SKM-1 (cell line): ENCODE data around the gene CEP57L1.
"Not testable (repeated sequence)": the region's sequence is repeated elsewhere in the genome, so short reads cannot be mapped to it uniquely, and the experiment has no call there.

Source experiments
- DNase-seq: peaks from one replicate; lab custom pipeline; 2025; ENCODE audit not compliant: unreplicated experiment; lab: John Stamatoyannopoulos, UW

CEP57L1 gene

DNA sequence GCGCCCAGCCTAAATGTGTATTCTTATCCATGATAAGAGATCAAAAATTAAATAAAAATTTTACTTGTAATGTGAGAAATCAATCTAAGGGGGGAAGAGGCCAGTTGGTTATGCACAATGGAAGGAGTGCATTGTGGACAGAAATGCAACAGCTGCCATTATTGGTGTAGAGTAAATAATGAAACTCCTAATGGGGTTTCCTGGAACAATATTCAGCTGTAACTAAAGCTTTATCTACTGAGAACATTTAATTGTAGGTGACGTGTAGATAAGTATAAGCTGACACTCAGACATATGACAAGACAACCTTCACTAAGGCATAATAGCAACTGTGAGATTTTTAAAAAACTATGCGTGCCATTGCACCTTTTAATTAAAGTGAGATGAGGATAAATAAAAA, 71.4 kb downstream of the CEP57L1 start:
- no peak for DNase-seq

DNA sequence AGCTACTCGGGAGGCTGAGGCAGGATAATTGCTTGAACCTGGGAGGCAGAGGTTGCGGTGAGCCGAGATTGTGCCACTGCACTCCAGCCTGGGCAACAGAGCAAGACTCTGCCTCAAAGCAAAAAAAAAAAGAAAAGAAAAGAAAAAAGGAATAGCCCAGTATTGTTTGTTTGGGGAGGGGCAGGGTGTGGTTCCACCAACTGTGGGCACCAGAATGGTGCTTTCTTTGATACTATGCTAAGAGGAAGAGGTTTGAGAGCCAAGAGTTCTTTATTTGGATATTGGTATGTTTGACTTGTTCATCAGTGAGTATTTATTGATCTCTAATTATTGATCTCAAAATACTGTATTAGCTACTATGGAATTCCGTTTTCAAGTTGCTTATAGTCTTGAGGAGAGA, 72.3 kb downstream of the CEP57L1 start:
- DNase-seq = no peak

DNA sequence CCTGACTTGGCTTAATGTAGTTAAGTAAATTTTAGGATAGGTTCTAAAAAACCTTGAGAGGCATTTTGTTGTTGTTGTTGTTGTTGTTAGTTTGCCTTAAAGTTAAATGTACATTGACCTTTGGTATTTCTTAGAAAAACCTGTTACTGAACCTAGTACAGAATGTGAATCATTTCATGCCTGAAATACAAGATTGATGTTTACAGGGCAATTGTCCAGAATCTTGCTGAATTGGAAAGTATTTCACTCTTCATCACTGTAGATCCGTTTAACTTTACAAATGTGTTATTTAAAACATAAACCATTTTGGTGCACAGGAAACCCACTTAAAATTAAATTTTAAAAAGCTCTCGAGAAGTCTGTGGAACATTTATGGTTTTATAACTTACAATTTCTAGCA, 75.0 kb downstream of the CEP57L1 start:
- no peak for DNase-seq

DNA sequence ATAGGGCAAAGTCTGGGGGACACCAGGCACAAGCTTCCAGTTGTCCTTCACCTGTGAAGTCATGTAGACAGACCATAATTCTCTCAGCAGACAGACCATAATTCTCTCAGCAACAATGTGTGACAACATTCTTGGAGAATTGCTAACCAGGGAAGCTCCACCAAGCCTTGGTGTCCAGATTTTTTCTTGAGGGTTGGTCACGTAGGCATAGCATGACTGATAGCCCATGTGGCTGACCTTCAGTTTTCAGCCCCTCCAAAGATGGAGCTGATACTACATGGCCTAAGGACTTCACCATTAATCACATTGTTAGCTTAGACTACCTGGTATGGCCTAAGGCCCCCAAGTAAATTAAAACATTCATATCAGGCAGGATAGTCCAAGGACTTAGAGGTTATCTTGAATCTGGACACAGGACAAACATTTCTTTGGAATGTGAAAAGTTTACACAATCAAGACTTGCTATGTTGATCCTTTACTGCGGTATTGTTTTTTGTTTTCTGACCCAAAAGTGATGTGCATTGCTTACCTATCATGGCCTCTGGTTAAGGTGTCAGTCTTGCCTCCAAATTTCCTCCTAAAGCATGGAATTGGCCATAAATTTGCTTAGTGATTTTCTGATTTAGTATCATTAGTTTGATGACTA, 76.9 kb downstream of the CEP57L1 start:
- no peak for DNase-seq

DNA sequence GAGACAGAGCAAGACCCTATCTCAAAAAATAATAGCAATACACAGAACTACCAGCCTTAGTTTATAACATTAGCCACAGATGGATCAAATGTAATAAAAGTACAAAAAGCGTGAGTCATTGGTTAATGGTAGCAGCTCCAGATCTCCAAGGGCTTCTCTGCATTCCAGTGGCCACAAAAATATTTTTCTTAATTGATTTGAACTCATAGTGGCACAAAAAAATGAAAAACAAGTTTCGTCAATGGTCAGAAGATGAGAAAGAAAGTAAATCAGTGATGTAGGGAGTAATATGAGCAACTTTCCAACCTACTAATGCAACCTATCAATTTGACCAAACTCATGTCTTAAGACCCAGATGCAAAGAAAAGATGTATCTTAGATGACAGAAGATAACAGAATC, 79.6 kb downstream of the CEP57L1 start:
- DNase-seq = no peak

DNA sequence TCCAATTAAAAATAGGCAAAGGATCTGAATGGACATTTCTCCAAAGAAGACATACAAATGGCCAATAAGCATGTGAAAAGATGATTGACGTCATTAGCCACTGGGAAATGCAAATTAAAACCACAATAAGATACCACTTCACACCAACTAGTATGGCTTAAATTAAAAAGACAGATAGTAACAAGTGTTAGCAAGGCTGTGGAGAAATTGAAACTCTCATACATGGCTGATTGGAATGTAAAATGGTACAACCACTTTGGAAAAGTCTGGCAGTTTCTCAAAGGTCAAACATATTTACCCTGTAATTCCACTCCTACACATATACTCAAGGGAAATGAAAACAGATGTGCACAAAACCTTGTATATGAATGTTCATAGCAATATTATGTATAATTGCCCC, 83.6 kb downstream of the CEP57L1 start:
- DNase-seq = no peak

DNA sequence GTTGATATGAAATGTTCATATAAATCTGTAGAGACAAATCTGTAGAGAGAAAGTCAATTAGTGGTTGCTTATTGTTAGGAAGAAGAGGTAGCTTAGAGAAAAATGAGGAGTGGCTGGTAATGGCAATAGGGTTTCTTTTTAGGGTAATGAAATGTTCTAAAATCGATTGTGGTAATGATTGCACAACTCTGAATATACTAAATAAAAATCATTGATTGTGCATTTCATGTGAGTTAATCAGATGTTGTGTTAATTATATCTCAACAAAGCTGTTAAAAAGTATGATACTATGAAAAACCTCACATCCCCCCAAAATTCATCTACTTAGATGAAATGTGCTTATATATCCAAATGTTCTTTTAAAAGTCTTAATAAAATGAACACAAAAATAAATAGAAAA, 84.2 kb downstream of the CEP57L1 start:
- DNase-seq = no peak

DNA sequence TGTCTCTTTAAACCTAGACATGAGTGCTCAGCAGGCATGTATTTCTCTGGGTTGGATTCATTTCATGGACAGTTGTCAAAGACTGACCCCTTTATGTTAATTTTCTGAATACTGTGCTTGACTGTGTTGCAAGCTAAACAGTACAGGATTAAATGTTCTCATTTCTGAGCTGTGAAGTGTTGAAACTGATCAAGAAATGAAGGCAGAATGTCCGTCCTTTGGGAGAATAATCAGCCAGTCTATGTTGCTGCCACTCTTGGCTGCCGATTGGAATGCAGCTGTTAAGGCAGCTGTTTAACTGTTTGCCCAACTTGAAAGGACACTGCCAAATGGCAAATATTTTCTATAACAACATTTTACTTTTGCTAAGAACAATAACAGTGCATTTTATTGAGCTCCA, 87.3 kb downstream of the CEP57L1 start:
- DNase-seq = no peak

DNA sequence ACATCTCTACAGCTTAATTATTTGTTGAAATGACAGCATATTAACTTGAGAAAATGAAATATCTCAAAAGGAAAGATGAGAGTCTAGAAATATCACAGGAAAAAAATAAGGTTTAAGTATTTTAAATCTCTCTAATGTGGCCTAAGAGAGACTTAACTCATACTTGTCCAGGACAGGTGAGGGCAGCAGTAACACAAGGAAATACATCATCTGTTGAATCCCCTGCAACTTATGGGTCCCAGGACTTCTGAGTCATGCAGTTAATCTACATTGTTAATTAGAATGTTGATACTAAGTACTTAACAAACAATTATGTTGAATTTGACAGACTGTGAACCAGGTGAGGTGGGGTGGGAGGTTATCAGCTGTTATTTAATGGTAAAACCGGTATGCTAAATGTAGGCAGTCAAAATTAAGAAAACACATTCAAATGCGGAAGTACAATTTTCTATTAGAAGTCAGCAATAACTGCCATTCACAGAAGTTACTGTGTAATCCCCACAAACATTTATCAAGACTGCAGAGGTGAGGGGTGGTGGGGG, 87.9 kb downstream of the CEP57L1 start:
- DNase-seq = no peak

DNA sequence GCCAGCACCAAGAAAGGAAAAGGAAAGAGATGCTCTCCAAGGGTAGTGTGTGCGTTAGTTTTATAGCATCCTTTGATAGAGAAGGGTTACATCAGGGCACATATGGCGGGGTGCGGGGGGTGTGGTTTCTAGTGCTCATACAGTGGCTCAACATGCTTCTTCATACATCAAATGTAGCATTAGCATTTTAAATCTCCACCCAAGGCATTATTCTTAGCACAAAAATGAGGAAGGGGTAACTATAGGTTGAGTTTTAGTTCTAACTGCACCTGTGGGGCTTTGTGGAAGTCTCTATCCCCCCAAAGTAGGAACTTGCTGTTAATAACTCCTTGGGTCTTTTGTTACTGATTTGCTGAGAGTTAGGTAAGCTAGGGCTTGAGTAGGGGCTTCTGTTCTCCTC, 89.3 kb downstream of the CEP57L1 start:
- DNase-seq = no peak

DNA sequence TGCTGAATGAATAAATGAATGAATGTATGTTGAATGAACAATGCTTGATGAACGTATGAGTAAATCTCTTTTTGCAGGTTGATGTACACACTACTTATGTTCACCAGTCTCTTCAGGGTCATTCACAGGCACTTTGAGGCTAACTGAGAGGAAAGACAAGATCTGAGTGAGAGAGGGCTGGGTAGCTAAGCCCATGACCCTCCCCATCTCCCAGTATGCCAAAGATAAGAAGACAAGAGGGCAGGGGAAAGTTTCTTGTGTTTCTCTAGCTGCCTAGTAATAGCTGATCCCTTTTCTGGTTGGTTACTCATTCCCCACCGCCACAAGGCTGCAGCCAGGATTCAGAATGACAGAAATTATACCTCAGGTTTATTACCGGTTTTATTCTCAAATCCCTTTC, 90.7 kb downstream of the CEP57L1 start:
- no peak for DNase-seq

DNA sequence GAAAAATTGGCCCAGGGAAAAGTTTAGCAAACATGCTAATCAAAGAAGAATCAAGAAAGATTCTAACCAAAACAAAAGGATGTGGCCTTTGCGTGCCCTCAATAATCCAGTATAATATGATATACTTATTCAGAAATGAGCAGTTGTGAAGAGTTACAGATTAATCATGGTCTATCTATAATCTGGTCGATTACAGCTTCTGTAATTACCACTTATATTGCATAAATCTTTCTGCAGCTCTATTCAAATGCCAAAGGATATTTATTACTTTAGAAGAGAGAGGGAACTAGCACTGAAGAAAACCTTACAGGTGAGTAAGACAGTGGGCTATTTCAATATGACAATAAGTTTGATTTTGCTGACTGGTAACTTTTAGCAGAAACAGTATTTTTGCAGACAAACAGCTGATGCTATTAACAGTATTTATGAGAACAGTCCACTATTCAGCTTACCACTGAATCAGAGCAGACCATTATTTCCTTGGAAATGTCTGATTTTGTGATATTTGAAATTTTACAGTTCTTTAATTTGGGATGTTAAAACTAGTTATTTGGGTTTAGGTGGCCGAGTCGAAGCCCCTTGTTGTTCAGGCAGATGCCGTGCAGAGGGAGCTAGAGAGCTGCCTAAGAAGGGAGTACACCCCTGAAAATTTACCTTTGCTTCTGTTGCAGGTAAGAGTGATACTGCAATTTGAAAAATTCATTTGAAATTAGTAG, 92.2 kb downstream of the CEP57L1 start:
- DNase-seq = peak; percentile 67

DNA sequence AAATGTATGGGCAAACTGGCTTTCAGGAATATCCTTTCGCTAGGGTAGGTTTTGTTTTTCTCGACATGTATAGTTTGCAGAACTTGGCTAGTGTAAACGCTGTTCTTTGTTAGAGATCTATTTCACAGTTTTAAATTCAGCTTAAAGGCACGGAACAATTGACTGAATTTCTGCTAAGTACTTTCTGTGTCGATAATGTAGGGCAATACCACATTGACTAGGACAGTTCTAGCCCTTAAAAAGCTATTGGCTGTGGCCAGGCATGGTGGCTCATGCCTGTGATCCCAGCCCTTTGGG, 92.8 kb downstream of the CEP57L1 start:
- DNase-seq = no peak

DNA sequence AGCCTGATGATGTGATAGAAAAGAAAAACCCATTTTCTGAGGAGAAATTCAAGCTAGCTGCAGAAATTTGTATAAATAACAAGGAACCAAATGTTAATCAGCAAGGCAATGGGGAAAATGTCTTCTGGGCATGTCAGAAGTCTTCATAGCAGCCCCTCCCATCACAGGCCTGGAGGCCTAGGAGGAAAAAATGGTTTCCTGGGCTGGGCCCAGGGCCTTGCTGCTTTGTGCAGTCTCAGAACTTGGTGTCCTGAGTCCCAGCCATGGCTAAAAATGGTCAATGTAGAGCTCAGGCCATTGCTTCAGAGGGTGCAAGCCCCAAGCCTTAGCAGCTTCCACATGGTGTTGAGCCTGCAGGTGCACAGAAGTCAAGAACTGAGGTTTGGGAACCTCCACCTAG, 96.1 kb downstream of the CEP57L1 start:
- not testable (repeated sequence) for DNase-seq

DNA sequence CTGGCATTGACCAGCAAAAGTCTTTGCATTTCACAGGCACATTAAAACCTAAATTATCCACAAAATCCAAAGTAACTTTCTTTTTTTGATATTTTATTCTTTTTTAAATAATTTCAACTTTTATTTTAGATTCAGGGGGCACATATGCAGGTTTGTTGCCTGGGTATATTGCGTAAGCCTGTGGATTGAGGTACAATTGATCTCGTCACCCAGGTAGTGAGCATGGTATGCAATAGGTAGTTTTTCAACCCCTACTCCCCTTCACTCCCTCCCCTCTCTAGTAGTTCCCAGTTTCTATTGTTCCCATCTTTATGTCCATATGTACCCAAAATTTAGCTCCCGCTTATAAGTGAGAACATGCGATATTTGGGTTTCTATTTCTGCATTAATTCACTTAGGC, 97.6 kb downstream of the CEP57L1 start:
- no peak for DNase-seq

DNA sequence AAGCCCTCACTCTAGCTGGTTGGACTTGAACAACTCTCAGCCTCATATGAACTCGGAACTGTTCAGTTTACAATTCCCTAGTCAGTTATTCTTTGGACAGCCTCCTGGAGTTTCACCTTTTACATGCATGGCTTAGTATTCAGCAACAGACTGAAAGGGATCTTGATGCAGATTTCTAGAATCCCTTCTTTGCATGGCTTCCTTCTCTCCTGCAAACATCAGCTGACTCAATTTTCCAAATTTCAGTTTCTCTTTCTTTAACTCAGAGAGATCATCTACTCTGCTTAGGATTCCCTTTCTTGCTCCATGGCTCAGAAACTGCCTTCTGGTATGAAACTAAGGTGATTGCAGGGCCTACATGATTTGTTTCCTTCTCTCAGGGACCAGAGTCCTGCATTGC, 99.6 kb downstream of the CEP57L1 start:
- DNase-seq = no peak

DNA sequence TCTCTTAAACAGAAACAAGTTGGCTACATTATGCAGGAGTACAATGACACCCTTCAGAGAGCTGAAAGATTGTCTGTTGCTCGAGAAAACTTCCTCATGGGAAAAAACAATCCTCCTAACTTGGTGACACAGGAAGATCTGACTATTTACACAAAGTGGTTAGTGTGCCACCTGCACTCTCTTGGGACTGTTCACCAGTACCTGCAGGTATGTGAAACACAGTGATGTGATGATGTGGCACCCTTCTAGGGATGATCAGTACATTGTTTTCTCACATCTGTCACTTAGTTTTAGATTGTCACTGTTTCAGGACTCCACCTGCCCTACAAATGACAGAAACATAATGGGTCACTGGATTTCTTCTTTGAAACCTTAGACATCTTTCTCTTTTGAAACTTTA, 101.8 kb downstream of the CEP57L1 start:
- no peak for DNase-seq

DNA sequence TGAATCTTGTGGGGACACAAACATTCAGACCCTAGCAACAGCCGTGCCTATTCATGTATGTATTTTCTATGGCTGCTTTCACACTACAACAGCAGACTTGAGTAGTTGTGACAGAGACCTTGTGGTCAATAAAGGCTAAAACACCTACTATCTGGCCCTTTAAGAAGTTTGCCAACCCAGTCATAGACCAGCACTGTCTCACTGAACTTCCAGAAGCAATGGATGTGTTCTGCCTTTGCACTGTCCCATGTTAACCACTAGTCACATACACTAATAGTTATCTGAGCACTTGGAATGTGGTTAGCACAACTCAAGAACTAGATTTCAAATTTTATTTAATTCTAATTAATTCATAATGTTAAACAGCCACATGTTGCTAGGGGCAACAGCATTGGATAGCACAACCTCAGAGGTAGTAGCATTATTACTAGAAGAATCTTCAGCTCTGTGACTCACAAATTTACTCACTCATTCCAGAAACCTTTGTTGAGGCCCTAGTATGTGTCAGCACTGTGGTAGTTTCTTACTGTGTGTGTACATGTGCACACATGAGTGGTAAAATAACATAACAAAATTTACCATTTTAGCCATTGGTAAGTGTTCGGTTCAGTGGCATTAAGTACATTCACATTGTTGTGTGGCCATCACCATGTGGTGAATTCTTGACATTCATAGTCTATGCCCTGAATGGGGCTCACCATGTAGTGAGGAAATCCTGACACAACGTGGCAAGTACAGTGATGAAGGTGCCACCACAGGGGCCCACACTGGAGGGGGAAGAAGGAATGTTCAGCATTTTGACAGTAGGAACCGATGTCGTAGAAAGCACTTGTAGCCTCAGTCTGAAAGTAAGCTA, 107.3 kb downstream of the CEP57L1 start:
- peak; percentile 18 for DNase-seq

DNA sequence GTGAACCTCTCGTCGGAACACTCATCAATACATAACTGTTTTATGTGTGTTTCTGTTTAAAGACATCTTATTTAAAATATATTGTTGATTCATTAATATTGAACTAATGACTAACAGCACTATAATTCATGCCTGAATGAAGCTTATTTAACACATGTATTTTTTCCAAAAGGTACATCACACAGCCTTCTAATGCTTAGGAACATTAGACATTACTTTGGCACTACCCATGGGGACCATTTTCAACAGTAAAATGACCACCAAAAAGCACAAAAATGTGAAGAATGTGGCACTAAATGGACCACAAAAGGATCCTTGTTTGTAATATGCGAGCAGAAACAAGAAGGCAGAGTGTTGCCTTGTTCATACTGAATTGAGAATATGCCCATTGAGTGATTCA, 109.2 kb downstream of the CEP57L1 start:
- DNase-seq = no peak

DNA sequence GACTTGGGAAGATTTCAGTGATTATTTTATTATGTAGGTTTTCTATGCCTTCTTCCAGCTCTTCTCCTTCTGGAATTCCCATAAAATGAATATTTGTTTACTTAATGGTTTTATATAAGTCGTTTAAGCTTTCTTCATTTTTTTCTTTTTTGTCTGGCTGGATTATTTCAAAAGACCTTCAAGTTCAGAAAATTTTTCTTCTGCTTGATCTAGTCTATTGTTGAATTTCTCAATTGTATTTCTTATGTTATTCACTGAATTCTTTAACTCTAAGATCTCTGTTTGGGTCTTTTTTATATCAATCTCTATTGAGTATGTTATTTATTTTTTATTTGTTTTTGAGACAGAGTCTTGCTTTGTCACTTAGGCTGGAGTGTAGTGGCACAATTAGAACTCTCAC, 117.4 kb downstream of the CEP57L1 start:
- no peak for DNase-seq
